Mucosa of descending colon (tissue), 3 donors: ENCODE data around the gene USP32. TPM values are rescaled to one million over a fixed set of nuclear protein-coding genes. Genes with fewer than 3 reads are reported as not detected.
A peak's percentile ranks its signal among the peaks of the same experiment; 100 is the strongest.
"Not testable (repeated sequence)": the region's sequence is repeated elsewhere in the genome, so short reads cannot be mapped to it uniquely, and the experiment has no call there.

ENCODE experiments used
- ATAC-seq: fragments of 200-7000 bp; cut with Tn5 transposase; one replicate; pipeline ENCODE4 v1.9.1; 2020; ENCODE audit warnings: mild to moderate bottlenecking, moderate library complexity
- DNase-seq, 3 donors: peaks; one replicate each; pipeline ENCODE4 v3.0.0-alpha.2; 2020
- H3K36me3 ChIP-seq: fragments of 200-600 bp; one replicate; pipeline ENCODE4 v1.8.0; 2021; ENCODE audit warnings: low read depth, mild to moderate bottlenecking
- H3K4me1 ChIP-seq: fragments of 200-600 bp; one replicate; pipeline ENCODE4 v1.8.0; 2021; ENCODE audit warnings: low read depth, mild to moderate bottlenecking
- H3K4me3 ChIP-seq: fragments of 200-600 bp; one replicate; pipeline ENCODE4 v1.8.0; 2021; ENCODE audit warnings: mild to moderate bottlenecking
- H3K9me3 ChIP-seq: fragments of 200-600 bp; one replicate; pipeline ENCODE4 v1.8.0; 2021; ENCODE audit warnings: mild to moderate bottlenecking
- intact Hi-C, 2 donors: fragments of 100-400 bp; cut with DNase I in 1 of 2; cut with micrococcal nuclease in 1 of 2; formaldehyde crosslinking; loops; one replicate each; pipeline versions ENCODE4 v1.11.0 to v1.11.1; 2022; cut with DNase I, micrococcal nuclease
- total RNA-seq, 3 donors: library from RNA; stranded (reverse); fragmentation: NEBNext Ultra II Directional in 2 of 3; extraction: Animal tissue kit (Norgen Biotek cat#: 25700) in 2 of 3; gene quantifications; one replicate each; pipeline versions ENCODE4 v1.2.1 to v1.2.4, GENCODE V29; 2021 to 2023
- TF ChIP-seq, protein P1 (sequence below): fragments of 200-600 bp; IDR thresholded peaks from one replicate; pipeline ENCODE4 v1.8.0; 2022; ENCODE audit warnings: antibody characterized with exemption, mild to moderate bottlenecking
- donor health status: DM: no; HTN: no; CAD: no; lungs with moderate emphysema.
- donor health status: DM: no; HTN: no; CAD: no.
- donor health status: DM: no; HTN: yes; CAD: no.

USP32 gene
- total RNA-seq, 3 donors from 2014 or later: 37.2 to 52.3 (median 38.5) TPM

- TF ChIP-seq, protein P1, sequence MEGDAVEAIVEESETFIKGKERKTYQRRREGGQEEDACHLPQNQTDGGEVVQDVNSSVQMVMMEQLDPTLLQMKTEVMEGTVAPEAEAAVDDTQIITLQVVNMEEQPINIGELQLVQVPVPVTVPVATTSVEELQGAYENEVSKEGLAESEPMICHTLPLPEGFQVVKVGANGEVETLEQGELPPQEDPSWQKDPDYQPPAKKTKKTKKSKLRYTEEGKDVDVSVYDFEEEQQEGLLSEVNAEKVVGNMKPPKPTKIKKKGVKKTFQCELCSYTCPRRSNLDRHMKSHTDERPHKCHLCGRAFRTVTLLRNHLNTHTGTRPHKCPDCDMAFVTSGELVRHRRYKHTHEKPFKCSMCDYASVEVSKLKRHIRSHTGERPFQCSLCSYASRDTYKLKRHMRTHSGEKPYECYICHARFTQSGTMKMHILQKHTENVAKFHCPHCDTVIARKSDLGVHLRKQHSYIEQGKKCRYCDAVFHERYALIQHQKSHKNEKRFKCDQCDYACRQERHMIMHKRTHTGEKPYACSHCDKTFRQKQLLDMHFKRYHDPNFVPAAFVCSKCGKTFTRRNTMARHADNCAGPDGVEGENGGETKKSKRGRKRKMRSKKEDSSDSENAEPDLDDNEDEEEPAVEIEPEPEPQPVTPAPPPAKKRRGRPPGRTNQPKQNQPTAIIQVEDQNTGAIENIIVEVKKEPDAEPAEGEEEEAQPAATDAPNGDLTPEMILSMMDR: peak; percentile 8
- no peaks in the 10 kb centered on the region for H3K36me3 ChIP-seq
- H3K4me1 ChIP-seq: no peaks in the 10 kb centered on the region
- no peak overlapping the region for H3K4me3 ChIP-seq
- intact Hi-C loops: loop anchor here in 1 of 2 donors (10.0 kb wide), 1 partner anchor 204 kb away; no protein-coding TSS in a partner anchor
- peak; percentile 56 for ATAC-seq
- peak in 1 of 3 donors; percentile 20 for DNase-seq
- H3K9me3 ChIP-seq: no peaks in the 10 kb centered on the region
Measured at GRCh38 chr17:60231234-60231633, 160.7 kb downstream of the USP32 start.

- TF ChIP-seq, protein P1: no peak
- no peak for DNase-seq
- no peak for ATAC-seq
- no peak overlapping the region for H3K4me3 ChIP-seq
- H3K36me3 ChIP-seq: no peaks in the 10 kb centered on the region
- no peaks in the 10 kb centered on the region for H3K9me3 ChIP-seq
- no peaks in the 10 kb centered on the region for H3K4me1 ChIP-seq
- intact Hi-C loops: loop anchor here in 1 of 2 donors (10.0 kb wide), 1 partner anchor 204 kb away; no protein-coding TSS in a partner anchor
Measured at GRCh38 chr17:60230358-60230757, 161.6 kb downstream of the USP32 start.

GRCh38 chr17:60229188-60229802, 162.6 kb downstream of the USP32 start:
- Histone ChIP-seq H3K36me3 (peaks cover 4% of the 10 kb centered on the region), H3K9me3 (no peaks in the 10 kb centered on the region), H3K4me3 (no peak overlapping the region), H3K4me1 (no peaks in the 10 kb centered on the region)
- TF ChIP-seq, protein P1: no peak
- intact Hi-C loops: no loop called here
- DNase-seq: peak in 1 of 3 donors; percentile 6
- ATAC-seq: no peak

DNA sequence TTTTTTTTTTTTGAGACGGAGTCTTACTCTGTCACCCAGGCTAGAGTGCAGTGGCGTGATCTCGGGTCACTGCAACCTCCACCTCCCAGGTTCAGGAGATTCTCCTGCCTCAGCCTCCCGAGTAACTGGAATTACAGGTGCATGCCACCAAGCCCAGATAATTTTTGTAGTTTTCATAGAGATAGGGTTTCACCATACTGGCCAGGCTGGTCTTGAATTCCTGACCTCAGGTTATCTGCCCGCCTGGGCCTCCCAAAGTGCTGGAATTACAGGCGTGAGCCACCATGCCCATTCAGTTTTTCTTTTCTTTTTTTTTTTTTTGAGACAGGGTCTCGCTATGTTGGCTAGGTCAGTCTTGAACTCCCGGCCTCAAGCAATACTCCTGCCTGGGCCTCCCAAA, 164.7 kb downstream of the USP32 start:
- ATAC-seq, intact Hi-C loops, H3K9me3 ChIP-seq, H3K4me1 ChIP-seq, H3K4me3 ChIP-seq, DNase-seq, H3K36me3 ChIP-seq: not testable (repeated sequence)

- Histone ChIP-seq H3K4me1 (no peaks in the 10 kb centered on the region), H3K36me3 (peaks cover 4% of the 10 kb centered on the region), H3K4me3 (no peak overlapping the region), H3K9me3 (no peaks in the 10 kb centered on the region)
- intact Hi-C loops: no loop called here
- no peak for DNase-seq
- ATAC-seq: no peak
- TF ChIP-seq, protein P1: no peak
Measured at GRCh38 chr17:60224064-60224463, 167.9 kb downstream of the USP32 start.

GRCh38 chr17:60223456-60223855, 168.5 kb downstream of the USP32 start:
- ATAC-seq (no peak), DNase-seq (no peak)
- H3K9me3 ChIP-seq: no peaks in the 10 kb centered on the region
- TF ChIP-seq, protein P1: no peak
- no peaks in the 10 kb centered on the region for H3K4me1 ChIP-seq
- peaks cover 4% of the 10 kb centered on the region for H3K36me3 ChIP-seq
- intact Hi-C loops: no loop called here
- no peak overlapping the region for H3K4me3 ChIP-seq

- H3K36me3 ChIP-seq, DNase-seq, H3K4me3 ChIP-seq: not testable (repeated sequence)
Measured at GRCh38 chr17:60218774-60219173, 173.2 kb downstream of the USP32 start.

GRCh38 chr17:60215895-60216294, 176.0 kb downstream of the USP32 start:
- ATAC-seq, DNase-seq, H3K9me3 ChIP-seq, H3K4me3 ChIP-seq, H3K36me3 ChIP-seq, H3K4me1 ChIP-seq, intact Hi-C loops: not testable (repeated sequence)

More at GRCh38 chr17:60218774-60219173, 173.2 kb downstream of the USP32 start:
- H3K4me1 ChIP-seq, intact Hi-C loops, H3K9me3 ChIP-seq, ATAC-seq: not testable (repeated sequence)

DNA sequence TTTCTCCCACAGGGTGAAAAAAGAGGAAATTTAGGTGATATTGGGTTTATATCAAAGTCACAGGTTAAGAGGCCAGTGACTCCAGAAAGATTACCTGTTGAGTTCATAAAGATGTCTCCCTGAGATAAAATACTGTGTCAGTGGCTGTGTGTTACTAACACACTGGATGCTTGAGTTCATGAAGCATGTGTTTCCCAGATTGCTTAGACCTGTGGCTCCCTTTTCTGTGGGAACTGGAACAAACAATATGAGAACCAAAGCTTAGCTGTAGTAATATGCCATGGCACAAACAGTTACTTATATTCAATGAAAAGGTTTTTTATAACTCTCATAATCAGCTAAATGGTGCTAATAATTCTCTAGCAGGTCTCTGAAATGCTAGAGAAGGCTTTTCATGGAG, 180.7 kb downstream of the USP32 start:
- H3K4me1 ChIP-seq, intact Hi-C loops, H3K9me3 ChIP-seq, DNase-seq, H3K36me3 ChIP-seq, ATAC-seq, H3K4me3 ChIP-seq: not testable (repeated sequence)
